OCI-LY7 (cell line): ENCODE measurements around the gene ALK.

Experiments used
- EZH2phosphoT487 ChIP-seq: fragments of 200-600 bp; sonication (generic); IDR thresholded peaks from 2 replicates; pipeline ENCODE4 v1.6.1; 2018; ENCODE audit warnings: low read depth, borderline replicate concordance, mild to moderate bottlenecking, mixed run types, antibody characterized with exemption, low read length, moderate library complexity, mixed read lengths
- TF ChIP-seq, protein P1 (sequence below): fragments of 200-600 bp; sonication (generic); conservative IDR thresholded peaks from 2 replicates; pipeline ENCODE4 v1.5.1; 2014; ENCODE audit warnings: mild to moderate bottlenecking, antibody characterized with exemption, low read length, moderate library complexity, mixed read lengths

DNA sequence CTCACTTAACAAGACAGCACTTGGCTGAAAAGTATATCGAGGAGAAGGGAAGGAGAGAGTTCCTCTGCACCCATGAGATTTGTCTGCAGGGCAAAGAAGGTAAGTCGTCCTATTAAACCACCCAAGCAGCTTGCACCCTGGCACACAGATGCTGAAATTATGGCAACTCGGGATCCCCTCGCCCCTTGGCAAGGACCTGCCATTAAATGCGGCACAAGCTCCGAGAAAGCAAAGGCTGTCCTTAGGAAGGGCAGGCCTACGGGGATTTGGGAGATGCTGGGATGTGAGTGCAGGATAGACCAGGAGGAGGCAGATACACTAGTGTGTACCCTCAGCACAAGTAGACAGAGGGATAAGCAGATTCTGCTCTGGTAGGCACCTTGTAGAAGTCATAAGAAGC is 191.5 kb downstream of the ALK start:
- TF ChIP-seq, protein P1, sequence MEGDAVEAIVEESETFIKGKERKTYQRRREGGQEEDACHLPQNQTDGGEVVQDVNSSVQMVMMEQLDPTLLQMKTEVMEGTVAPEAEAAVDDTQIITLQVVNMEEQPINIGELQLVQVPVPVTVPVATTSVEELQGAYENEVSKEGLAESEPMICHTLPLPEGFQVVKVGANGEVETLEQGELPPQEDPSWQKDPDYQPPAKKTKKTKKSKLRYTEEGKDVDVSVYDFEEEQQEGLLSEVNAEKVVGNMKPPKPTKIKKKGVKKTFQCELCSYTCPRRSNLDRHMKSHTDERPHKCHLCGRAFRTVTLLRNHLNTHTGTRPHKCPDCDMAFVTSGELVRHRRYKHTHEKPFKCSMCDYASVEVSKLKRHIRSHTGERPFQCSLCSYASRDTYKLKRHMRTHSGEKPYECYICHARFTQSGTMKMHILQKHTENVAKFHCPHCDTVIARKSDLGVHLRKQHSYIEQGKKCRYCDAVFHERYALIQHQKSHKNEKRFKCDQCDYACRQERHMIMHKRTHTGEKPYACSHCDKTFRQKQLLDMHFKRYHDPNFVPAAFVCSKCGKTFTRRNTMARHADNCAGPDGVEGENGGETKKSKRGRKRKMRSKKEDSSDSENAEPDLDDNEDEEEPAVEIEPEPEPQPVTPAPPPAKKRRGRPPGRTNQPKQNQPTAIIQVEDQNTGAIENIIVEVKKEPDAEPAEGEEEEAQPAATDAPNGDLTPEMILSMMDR = no peak
- no peak for TF ChIP-seq EZH2phosphoT487
